Measurements from ENCODE around the gene ATP6V1G3.

Gene ATP6V1G3

GRCh38 chr1:198542632-198543031, 2.2 kb upstream of the ATP6V1G3 start:
- no peak for DNase-seq (ENCODE audit: low read depth in 2 of 2)

- DNase-seq (ENCODE audit: low read depth in 2 of 2), result no peak
Observed at GRCh38 chr1:198541737-198542136, 1.3 kb upstream of the ATP6V1G3 start.

DNA sequence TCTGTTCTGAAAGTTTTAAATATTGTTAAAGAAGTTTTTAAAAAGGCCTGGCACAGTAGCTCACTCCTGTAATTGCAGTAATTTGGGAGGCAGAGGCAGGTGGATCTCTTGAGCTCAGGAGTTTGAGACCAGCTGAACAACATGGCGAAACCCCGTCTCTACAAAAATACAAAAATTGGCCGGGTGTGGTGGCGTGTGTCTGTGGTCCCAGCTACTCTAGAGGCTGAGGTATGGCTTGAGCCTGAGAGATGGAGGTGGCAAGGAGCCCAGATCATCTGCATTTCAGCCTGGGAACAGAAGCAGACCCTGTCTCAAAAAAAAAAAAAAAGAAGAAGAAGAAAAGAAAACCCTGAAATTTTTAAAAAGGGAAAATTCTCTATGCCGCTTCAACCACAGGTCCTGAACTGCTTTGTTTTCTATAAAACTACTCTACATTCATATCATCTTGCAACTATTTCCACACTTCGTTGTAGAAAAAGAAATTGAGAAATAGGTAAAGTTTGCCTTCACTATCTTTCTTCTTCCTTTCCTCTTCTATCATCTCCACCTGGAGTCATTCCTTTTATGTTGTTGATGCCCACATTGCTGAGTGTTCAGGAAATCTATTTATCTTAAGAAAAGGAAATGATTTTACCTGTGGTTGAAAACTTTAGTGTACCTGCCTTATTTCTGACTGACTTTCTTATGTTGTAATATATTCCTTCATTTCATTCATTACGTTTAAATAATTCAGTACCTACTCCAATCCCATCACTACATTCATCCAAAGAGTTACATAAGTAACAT, 1.7 kb downstream of the ATP6V1G3 start:
- no peak for DNase-seq (ENCODE audit: low read depth in 2 of 2)

DNA sequence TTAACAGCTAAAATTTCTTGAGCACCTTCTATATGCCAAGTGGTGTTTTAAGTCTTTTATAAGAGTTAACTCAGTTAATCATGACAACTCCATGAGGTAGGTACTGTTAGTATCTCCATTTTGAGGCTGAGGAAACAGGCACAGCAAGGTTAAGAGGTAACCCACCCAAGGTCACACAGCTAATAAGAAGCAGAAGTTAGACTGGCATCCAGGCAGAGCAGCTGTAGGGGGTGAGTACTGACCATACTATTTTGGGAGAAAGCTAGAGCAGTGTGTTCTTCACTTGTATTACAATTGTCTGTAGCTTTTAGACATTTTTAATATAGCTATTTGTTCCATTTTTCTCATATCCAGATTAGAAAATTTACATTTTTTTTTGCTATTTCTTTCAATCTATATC, 4.8 kb downstream of the ATP6V1G3 start:
- no peak for DNase-seq (ENCODE audit: low read depth in 2 of 2)

DNA sequence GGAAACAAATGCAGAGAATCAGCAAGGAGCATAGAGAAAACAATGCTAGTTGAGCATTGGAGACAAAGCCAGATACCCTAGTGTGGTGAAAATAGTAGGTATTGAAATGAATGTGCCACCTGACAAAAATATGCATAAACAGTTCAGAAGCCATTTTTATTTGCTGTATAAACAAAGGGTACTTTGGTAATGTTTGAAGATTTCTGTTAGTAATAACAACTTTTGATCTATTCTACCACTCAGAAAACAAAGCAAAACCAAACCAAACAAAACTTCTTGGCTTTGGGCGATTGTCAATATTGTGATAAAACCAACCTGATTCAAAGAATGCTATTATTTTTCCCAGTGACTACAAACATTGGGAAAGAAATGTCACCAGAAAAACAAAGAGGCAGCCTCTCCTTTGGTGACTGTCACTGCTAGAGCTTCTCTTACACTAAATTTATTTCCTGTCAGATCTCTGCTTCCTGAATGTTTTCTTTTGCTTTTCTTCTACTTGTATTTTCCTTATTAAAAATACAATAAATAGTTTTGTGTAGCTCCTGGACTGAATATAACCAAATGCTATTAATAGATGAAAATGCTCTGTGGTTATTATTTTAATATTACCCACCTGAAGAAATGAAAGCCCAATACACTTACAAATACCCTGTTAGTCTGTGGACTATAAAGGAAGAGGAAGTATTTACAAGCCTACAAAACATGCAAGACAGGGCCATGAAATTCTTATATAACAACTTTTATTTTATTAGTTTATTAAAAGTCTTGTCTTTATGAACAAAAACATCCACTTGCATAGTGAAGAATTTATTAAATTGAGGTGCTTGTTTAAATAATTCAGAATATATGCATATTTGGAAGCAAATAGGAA, 5.7 kb downstream of the ATP6V1G3 start:
- no peak for DNase-seq (ENCODE audit: low read depth in 2 of 2)

GRCh38 chr1:198531891-198532290, 8.6 kb downstream of the ATP6V1G3 start:
- no peak for DNase-seq (ENCODE audit: low read depth in 2 of 2)

GRCh38 chr1:198530953-198531352, 9.5 kb downstream of the ATP6V1G3 start:
- DNase-seq (ENCODE audit: low read depth in 2 of 2), result no peak

GRCh38 chr1:198529414-198529813, 11.1 kb downstream of the ATP6V1G3 start:
- no peak for DNase-seq (ENCODE audit: low read depth in 2 of 2)

GRCh38 chr1:198528364-198528763, 12.1 kb downstream of the ATP6V1G3 start:
- no peak for DNase-seq (ENCODE audit: low read depth in 2 of 2)

GRCh38 chr1:198524556-198524955, 15.9 kb downstream of the ATP6V1G3 start:
- DNase-seq (ENCODE audit: low read depth in 2 of 2), result no peak

DNA sequence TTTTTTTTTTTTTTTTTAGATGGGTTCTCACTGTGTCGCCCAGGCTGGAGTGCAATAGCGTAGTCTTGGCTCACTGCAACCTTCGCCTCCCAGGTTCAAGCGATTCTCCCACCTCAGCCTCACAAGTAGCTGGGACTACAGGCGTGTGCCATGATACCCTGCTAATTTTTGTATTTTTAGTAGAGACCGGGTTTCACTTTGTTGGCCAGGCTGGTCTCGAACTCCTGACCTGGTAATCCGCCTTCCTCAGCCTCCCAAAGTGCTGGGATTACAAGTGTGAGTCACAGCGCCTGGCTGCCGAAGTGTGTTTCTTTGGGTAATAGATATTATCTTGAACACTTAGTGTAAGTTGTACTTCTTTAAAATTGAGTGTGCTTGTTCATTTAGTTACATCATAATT, 16.4 kb downstream of the ATP6V1G3 start:
- peak in 1 of 2 donors; percentile 13 for DNase-seq (ENCODE audit: low read depth in 2 of 2)

GRCh38 chr1:198523182-198523950, 17.1 kb downstream of the ATP6V1G3 start:
- no peak for DNase-seq (ENCODE audit: low read depth in 2 of 2)

GRCh38 chr1:198520524-198521254, 19.8 kb downstream of the ATP6V1G3 start:
- DNase-seq (ENCODE audit: low read depth in 2 of 2), result no peak

- no peak for DNase-seq (ENCODE audit: low read depth in 2 of 2)
Observed at GRCh38 chr1:198519639-198520501, 20.6 kb downstream of the ATP6V1G3 start.

- no peak for DNase-seq (ENCODE audit: low read depth in 2 of 2)
Observed at GRCh38 chr1:198517623-198518199, 22.8 kb downstream of the ATP6V1G3 start.

DNA sequence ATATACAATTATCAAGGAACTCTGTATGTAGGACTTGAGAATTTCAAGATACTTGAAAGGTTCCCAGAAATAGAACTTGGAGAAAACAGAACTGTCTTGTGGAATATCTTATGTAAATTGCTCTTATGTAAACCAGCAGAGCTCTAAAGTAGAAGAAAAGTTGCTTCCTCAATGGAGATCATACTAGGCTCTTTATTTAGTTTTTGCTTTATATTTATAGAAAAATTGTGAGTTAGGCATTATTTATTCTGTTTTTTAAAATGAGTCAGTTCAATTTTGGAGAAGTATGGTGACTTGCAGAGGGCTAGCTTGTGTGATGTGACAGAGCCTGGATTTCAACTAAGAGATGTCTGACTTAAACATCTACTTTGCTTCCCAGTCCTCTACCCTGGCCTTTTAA, 40.4 kb downstream of the ATP6V1G3 start:
- no peak for DNase-seq (ENCODE audit: low read depth in 2 of 2)

- DNase-seq (ENCODE audit: low read depth in 2 of 2), result no peak
Observed at GRCh38 chr1:198499588-198499987, 40.9 kb downstream of the ATP6V1G3 start.

- DNase-seq (ENCODE audit: low read depth in 2 of 2), result no peak
Observed at GRCh38 chr1:198498881-198499280, 41.6 kb downstream of the ATP6V1G3 start.

GRCh38 chr1:198498103-198498385, 42.4 kb downstream of the ATP6V1G3 start:
- no peak for DNase-seq (ENCODE audit: low read depth in 2 of 2)

DNA sequence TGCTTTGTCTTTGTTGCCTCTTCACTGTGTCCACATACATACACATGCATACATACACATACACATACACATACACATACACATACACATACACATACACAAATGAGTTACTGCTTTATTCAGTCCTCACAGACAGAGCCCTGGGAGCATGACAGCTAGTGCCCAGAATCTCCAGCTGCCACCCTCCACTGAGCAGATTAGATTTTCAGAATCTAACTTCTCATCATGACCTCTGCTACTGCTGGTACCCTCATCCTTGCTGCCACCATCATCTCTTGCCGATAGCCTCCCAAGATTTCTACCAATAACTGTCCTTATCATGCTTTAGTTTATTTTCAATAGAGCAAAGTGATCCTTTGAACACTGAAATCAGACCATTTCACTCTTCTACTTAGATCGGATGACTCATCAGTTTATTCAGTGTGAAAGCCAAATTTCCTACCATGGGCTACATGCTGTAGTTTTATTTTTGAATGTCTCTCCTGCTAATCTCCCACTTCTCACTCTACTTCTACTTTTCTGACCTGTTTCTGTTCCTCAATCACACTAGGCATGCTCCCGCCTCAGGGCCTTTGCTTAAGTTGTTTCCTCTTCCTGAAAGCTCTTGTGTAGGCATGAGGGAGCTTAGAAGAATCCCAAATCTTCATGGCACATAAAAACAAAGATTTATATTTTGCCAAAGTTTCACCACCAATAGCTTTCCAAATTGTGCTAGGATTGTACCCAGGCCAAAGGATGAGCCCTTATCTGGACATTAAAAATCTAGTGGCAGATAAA, 43.0 kb downstream of the ATP6V1G3 start:
- no peak for DNase-seq (ENCODE audit: low read depth in 2 of 2)

Measured in stimulated activated CD4-positive, alpha-beta T cell treated with anti-CD3 and anti-CD28 coated beads, Interleukin-1b, Interleukin-23, amount 100 ng/mL, for 4 hours (primary cell).